ENCODE results near the gene RAPH1.
"Not testable (repeated sequence)": the region's sequence is repeated elsewhere in the genome, so short reads cannot be mapped to it uniquely, and the experiment has no call there.

GRCh38 chr2:203538237-203538636 lies 3.1 kb upstream of the RAPH1 start:
- TF ChIP-seq CTCF (IDR thresholded peaks at IDR 0.05; ENCODE audit: insufficient read depth, low read depth, low read length); EZH2 (IDR thresholded peaks at IDR 0.05; ENCODE audit: insufficient read depth, low read length): not testable (repeated sequence)
